GM12892 (cell line): ENCODE data around the gene GRID1.

Experiments
- POLR2A ChIP-seq: IDR thresholded peaks from 2 replicates; pipeline ENCODE4 v1.6.1; 2011; ENCODE audit warnings: low read depth, low read length, control low read depth
- POLR2AphosphoS5 ChIP-seq: IDR thresholded peaks from 2 replicates; pipeline ENCODE4 v1.6.1; 2011; ENCODE audit warnings: low read depth, low read length, control low read depth

DNA sequence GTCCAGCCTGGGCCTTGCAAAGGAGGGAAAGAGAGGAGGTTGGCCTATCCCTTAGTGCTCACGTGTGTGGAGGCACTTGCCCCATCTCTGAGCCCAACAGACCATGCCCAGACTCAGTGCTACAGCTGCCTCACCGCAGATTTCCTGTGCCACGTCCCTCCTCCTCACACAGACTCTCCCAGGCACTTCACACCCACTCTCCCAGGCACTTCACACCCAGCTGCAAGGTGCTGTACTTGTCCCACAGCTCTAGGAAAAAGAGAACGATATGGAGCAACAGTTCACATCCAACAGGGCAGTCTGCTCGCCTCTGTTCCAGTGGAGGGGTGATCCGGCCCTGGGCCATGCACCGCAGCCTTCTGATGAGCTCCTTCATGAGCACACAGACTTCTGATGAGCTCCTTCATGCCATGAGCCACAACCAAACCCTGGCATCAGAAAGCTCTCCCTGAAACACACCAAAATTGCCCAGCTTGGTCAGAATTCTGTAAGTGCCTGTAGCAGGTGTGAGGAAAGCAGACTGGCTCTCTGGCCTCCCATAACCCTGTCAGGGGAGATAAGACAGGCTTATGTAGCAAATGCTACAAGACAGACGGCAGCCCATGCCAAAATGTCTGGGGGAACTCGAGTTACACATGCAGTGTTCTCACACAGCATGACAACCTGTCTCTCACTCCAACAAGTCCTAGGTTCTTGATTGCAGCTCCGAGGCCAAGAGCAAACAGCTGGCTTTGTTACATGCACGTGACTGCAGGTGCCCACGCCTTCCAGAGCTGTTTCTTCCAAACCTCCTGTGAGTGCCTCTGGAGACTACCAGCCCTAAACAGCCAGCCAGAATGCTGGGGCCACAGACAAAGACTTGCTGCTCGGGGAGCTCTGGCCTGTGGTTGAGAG lies 348.5 kb downstream of the GRID1 start:
- TF ChIP-seq POLR2A (no peak), POLR2AphosphoS5 (no peak)
